PC-9 (cell line): ENCODE data around the gene MATK. TPM values are rescaled to one million over a fixed set of nuclear protein-coding genes. Genes with fewer than 3 reads are reported as not detected.

Experiments used
- BruUV-seq: library from RNA; stranded (reverse); fragments of 400-500 nt; replicated peaks from 2 replicates; lab custom pipeline; 2021; lab: Mats Ljungman, UMichigan
- CTCF ChIA-PET: fragments of 300-600 bp; sonication (Branson Sonifier 250); formaldehyde crosslinking; loops from one replicate; lab custom pipeline; 2022; ENCODE audit warnings: antibody characterized with exemption; lab: Charles Lee
- POLR2A ChIA-PET: fragments of 300-600 bp; sonication (Branson Sonifier 250); formaldehyde crosslinking; loops from one replicate; lab custom pipeline; 2022; ENCODE audit warnings: antibody characterized with exemption; ENCODE audit not compliant: unreplicated experiment; lab: Charles Lee
- DNase-seq, 2 experiments: peaks; one replicate each; pipeline versions ENCODE4 v3.0.0 to v3.0.0-alpha.2; 2015 to 2022; ENCODE audit warnings: mixed read lengths in 1 of 2
- H2AFZ ChIP-seq: fragments of 200-600 bp; sonication (generic); 2 replicates; pipeline ENCODE4 v1.8.1; 2017; ENCODE audit warnings: antibody characterized with exemption
- H3F3A ChIP-seq: fragments of 200-600 bp; sonication (generic); 2 replicates; pipeline ENCODE4 v1.8.1; 2017; ENCODE audit warnings: antibody characterized with exemption, mild to moderate bottlenecking, low read depth; ENCODE audit not compliant: insufficient read depth
- H3K27ac ChIP-seq: fragments of 200-600 bp; sonication (generic); 2 replicates; pipeline ENCODE4 v1.6.1; 2016; ENCODE audit warnings: mixed run types
- H3K27me3 ChIP-seq: fragments of 200-600 bp; sonication (generic); 2 replicates; pipeline ENCODE4 v1.6.1; 2016; ENCODE audit warnings: low read depth, mixed run types; ENCODE audit not compliant: insufficient read depth
- H3K36me3 ChIP-seq: fragments of 200-600 bp; sonication (generic); 2 replicates; pipeline ENCODE4 v1.6.1; 2016; ENCODE audit warnings: low read depth, mixed run types
- H3K4me1 ChIP-seq: fragments of 200-600 bp; sonication (generic); replicated peaks from 2 replicates; pipeline ENCODE4 v1.6.1; 2016; ENCODE audit warnings: mixed run types; ENCODE audit not compliant: insufficient read depth
- H3K4me2 ChIP-seq: fragments of 200-600 bp; sonication (generic); 2 replicates; pipeline ENCODE4 v1.6.1; 2017; ENCODE audit warnings: mixed run types
- H3K4me3 ChIP-seq: fragments of 200-600 bp; sonication (generic); 2 replicates; pipeline ENCODE4 v1.6.1; 2016; ENCODE audit warnings: mixed run types
- H3K79me2 ChIP-seq: fragments of 200-600 bp; sonication (generic); 2 replicates; pipeline ENCODE4 v1.6.1; 2017; ENCODE audit warnings: low read depth, mixed run types
- H3K9me2 ChIP-seq: fragments of 200-600 bp; sonication (generic); 2 replicates; pipeline ENCODE4 v1.8.1; 2017; ENCODE audit warnings: mild to moderate bottlenecking; ENCODE audit not compliant: insufficient read depth
- H3K9me3 ChIP-seq: fragments of 200-600 bp; sonication (generic); 2 replicates; pipeline ENCODE4 v1.8.1; 2016; ENCODE audit warnings: low read depth; ENCODE audit not compliant: insufficient read depth
- H4K20me1 ChIP-seq: fragments of 200-600 bp; sonication (generic); 2 replicates; pipeline ENCODE4 v1.8.1; 2017; ENCODE audit not compliant: insufficient read depth
- EZH2 ChIP-seq: fragments of 200-600 bp; sonication (generic); IDR thresholded peaks from 2 replicates; pipeline ENCODE4 v1.8.0; 2017; ENCODE audit warnings: antibody characterized with exemption, low read depth
- intact Hi-C: fragments of 100-400 bp; cut with micrococcal nuclease; formaldehyde crosslinking; loops from one replicate; pipeline ENCODE4 v1.10.0; 2022; ENCODE audit not compliant: unreplicated experiment
- total RNA-seq: library from RNA; stranded (reverse); gene quantifications from 2 replicates; pipeline ENCODE4 v1.2.3, GENCODE V29; 2021
- TF ChIP-seq, protein P1 (sequence below): fragments of 200-600 bp; sonication (generic); conservative IDR thresholded peaks from 2 replicates; pipeline ENCODE4 v1.6.1; 2017; ENCODE audit warnings: mixed run types, antibody characterized with exemption, mild to moderate bottlenecking, moderate library complexity

Gene MATK
- total RNA-seq, 1 experiment from 2014 or later: not detected

GRCh38 chr19:3813473-3814392 lies 27.6 kb upstream of the MATK start:
- Histone ChIP-seq H3K9me3 (no peaks in the 10 kb centered on the region), H3F3A (no peaks in the 10 kb centered on the region), H3K36me3 (no peaks in the 10 kb centered on the region), H3K27me3 (peaks cover 15% of the 10 kb centered on the region; the same call in 1 of the 2 replicates), H3K4me1 (no peaks in the 10 kb centered on the region), H3K79me2 (no peaks in the 10 kb centered on the region), H3K4me3 (no peak overlapping the region), H3K9me2 (no peaks in the 10 kb centered on the region), H3K4me2 (no peak overlapping the region), H3K27ac (no peak overlapping the region), H4K20me1 (no peaks in the 10 kb centered on the region), H2AFZ (no peak overlapping the region)
- ChIA-PET POLR2A (no interaction called here), CTCF (no interaction called here)
- DNase-seq: no peak
- intact Hi-C loops: no loop called here
- BruUV-seq: no TSS peak
- TF ChIP-seq EZH2: no peak
- TF ChIP-seq, protein P1, sequence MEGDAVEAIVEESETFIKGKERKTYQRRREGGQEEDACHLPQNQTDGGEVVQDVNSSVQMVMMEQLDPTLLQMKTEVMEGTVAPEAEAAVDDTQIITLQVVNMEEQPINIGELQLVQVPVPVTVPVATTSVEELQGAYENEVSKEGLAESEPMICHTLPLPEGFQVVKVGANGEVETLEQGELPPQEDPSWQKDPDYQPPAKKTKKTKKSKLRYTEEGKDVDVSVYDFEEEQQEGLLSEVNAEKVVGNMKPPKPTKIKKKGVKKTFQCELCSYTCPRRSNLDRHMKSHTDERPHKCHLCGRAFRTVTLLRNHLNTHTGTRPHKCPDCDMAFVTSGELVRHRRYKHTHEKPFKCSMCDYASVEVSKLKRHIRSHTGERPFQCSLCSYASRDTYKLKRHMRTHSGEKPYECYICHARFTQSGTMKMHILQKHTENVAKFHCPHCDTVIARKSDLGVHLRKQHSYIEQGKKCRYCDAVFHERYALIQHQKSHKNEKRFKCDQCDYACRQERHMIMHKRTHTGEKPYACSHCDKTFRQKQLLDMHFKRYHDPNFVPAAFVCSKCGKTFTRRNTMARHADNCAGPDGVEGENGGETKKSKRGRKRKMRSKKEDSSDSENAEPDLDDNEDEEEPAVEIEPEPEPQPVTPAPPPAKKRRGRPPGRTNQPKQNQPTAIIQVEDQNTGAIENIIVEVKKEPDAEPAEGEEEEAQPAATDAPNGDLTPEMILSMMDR: no peak

DNA sequence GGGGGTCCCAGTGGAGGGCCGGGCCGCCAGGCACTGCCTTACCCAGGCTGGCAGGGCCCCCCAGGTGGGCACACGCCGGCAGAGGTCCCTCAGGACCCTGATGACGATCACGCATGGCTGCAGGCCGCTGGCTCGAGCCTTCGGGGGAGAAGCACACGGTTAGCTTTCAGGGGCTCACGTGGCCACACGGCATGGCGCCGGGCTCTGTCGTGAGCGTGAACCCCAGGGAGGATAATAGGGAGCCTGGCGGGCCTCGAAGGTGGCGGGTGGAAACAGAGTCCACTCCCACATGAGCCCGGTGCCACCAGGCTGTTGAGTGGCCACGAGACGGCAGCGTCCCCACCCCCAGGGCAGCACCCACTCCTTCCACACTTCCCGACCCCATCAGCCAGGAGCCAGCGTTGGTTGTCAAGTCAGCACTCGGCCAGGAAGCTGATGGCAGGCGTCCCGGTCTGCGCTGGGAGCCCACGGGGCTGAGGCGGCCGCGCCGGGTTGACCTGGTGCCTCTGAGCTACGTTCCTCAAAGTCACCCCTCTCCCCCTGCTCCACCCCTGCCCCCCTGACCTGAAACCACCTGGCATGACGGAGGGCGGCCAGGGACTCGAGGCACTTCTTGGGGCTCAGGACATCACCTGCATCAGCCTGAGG lies 24.7 kb upstream of the MATK start:
- Histone ChIP-seq H3K9me2 (no peaks in the 10 kb centered on the region), H3K4me1 (no peaks in the 10 kb centered on the region)

More for the DNA sequence above, 24.7 kb upstream of the MATK start:
- no peaks in the 10 kb centered on the region for H3K9me3 ChIP-seq
- H3K79me2 ChIP-seq: no peaks in the 10 kb centered on the region
- CTCF ChIA-PET: no interaction called here
- peaks cover 4% of the 10 kb centered on the region; the same call in 1 of the 2 replicates for H3F3A ChIP-seq
- H3K36me3 ChIP-seq: no peaks in the 10 kb centered on the region
- H3K27me3 ChIP-seq: peaks cover 8% of the 10 kb centered on the region; the same call in 1 of the 2 replicates
- POLR2A ChIA-PET: no interaction called here
- no peak overlapping the region for H3K4me2 ChIP-seq
- H3K27ac ChIP-seq: no peak overlapping the region
- no TSS peak for BruUV-seq
- TF ChIP-seq, protein P1: no peak
- TF ChIP-seq EZH2: no peak
- H4K20me1 ChIP-seq: no peaks in the 10 kb centered on the region
- no peak overlapping the region for H3K4me3 ChIP-seq
- intact Hi-C loops: no loop called here
- DNase-seq: no peak
- H2AFZ ChIP-seq: no peak overlapping the region
